LNCaP clone FGC (cell line): ENCODE measurements around the gene GPC1.

Experiments used
- DNase-seq: peaks from one replicate; pipeline ENCODE4 v3.0.0-alpha.2; 2011; ENCODE audit warnings: low read depth
- H3K4me3 ChIP-seq: 2 replicates; pipeline ENCODE4 v1.5.1; 2011; ENCODE audit warnings: mild to moderate bottlenecking, low read depth, low read length, control low read depth
- TF ChIP-seq, protein P1 (sequence below): IDR thresholded peaks from 2 replicates; pipeline ENCODE4 v1.5.1; 2012; ENCODE audit warnings: mild to moderate bottlenecking; ENCODE audit not compliant: control insufficient read depth, insufficient read depth; ENCODE audit errors: extremely low read depth

GPC1 gene

DNA sequence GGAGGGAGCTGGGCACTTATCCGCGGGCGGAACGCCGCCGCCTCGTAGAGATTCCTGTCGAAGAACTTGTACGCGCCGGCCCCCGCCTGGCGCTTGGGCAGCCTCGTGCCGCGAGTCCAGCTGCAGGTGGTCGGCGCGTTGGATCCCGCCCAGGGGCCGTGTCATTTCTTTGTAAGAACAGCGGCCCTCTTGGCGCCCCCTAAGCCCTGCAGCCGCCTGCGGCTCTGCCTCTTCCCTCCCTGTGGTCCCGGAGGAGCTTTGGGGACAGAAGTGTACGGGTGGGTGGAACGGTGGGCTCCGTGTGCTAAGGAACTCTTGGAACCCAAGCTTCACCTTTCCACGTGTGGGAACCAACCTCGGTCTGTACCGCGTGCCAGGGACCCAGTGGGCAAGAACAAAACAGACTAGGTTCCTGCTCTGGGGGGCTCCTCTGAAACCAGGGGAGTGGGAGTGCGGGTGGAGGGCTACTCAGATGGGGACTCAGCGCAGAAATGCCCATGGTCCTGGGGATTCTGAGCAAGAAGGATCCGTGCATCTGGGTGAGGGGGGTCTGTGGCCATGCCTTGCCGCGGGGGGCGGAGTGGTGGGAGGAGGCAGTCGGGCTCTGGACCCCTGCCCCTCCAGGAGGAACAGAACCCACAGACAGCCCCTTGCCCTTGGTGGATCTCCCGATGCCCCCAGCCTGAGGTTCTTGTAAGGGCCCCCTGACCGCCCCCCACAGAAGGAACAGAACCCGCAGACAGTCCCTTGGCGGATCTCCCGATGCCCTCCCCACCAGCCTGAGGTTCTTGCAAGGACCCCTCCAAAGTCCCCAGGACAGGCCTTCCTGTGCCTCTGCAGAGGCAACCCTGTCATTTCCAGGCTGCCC is 1.5 kb downstream of the GPC1 start:
- H3K4me3 ChIP-seq, result peak overlapping the region; percentile 47
- DNase-seq, result no peak

DNA sequence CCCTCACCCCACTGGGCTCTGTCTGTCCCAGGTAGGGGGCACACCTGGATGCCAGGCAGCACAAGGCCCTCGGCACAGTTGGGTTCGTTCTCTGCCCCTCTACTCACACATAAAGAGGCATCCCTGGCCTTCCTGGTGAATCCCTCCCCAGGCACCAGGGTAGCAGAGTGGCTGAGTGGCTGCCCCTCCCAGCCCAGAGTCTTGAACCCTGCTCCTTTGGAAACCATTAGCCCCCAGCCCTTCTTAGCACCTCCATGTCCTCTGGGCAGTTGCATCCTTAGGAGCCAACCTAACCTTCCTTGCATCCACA is 2.0 kb downstream of the GPC1 start:
- DNase-seq, result no peak
- TF ChIP-seq, protein P1, sequence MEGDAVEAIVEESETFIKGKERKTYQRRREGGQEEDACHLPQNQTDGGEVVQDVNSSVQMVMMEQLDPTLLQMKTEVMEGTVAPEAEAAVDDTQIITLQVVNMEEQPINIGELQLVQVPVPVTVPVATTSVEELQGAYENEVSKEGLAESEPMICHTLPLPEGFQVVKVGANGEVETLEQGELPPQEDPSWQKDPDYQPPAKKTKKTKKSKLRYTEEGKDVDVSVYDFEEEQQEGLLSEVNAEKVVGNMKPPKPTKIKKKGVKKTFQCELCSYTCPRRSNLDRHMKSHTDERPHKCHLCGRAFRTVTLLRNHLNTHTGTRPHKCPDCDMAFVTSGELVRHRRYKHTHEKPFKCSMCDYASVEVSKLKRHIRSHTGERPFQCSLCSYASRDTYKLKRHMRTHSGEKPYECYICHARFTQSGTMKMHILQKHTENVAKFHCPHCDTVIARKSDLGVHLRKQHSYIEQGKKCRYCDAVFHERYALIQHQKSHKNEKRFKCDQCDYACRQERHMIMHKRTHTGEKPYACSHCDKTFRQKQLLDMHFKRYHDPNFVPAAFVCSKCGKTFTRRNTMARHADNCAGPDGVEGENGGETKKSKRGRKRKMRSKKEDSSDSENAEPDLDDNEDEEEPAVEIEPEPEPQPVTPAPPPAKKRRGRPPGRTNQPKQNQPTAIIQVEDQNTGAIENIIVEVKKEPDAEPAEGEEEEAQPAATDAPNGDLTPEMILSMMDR, result no peak
- no peak overlapping the region for H3K4me3 ChIP-seq

More for the DNA sequence above, 1.5 kb downstream of the GPC1 start:
- TF ChIP-seq, protein P1, result no peak

DNA sequence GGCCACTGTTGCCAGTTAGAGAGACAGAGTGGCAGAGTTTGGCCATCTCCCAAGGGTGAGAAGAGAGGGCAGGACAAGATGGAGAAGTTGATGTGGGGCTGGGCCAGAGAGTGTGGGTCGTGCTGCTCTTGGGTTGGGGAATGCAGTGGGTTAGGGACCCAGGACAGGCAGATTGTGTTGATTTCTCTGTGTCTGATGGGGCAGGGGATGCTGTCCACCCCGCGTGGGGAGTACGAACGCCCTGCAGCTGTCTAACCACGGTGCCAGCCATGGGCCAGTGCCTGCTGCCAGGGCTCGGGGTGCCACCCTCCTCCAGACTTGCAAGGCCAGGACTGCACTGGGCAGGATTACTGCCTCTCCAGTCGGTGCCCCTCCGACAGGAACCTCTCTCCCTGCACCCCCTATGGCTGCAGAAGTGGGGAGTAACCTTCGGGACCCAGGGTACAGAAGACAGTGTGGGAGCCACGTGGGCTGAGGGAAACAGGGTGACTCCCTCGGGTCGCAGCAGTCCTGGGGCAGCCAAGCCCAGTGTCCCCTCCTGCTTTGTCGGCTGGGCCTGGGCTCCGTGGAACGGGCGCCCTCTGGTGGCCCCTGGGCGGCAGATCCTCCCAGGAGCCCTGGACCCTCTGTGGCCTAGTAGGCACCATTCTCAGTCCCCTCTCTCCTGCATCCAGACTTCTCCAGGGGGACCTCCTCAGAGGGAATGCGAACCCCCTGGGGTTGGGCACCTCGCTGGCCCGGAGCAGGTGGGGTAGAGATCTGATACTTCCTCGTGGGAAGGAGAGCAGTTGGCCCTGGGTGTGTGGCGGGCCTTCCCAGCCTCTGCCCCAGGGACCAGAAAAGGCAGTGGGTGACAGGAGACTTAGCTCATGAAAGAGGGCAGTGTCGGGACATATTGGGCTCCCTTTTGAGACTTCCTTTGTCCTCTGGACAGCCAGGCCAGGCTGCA is 2.7 kb downstream of the GPC1 start:
- TF ChIP-seq, protein P1, result peak; percentile 91
- H3K4me3 ChIP-seq, result no peak overlapping the region
- no peak for DNase-seq

DNA sequence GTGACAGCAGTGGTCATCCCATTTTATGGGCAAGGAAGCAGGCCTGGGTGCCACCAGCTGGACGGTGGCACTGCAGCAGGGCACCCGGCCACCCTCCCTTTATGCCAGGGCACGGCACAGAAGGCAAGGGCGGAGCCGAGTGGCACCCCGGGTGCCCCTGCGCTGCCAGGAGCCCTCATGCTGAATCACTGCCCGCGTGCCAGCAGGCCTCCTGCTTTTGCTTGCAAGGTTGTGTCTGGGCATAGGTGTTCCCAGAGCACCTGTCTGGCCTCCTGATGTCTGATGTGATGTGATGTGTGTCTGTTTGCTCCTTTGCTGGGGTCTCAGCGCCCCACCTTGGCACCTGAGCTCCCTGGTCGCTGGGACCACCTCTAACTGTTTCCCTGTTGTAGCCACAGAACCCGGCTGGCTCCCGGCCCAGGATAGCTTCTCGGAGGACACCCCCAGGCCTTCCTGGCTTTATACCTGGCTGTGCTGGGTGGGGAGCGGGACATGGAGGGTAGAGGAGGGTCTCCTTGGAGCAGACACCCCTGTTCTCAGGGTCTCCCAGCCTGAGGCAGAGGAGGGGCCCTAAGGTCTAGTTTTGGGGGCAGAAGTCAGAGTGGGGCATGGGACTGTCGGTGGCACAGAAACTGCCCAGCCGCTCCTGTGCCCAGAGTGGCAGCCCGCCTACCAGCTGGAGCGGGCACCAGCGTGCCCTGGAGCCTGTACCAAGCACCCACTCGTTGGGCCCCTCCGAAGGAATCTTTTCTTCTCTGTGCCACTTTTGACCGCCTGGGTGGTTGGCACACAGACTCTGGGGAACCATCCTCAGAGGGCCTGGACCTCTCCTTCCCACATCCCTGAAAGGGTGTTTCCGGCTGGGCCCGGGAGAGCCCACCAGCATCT is 3.6 kb downstream of the GPC1 start:
- TF ChIP-seq, protein P1, result no peak
- no peak overlapping the region for H3K4me3 ChIP-seq
- DNase-seq, result no peak

DNA sequence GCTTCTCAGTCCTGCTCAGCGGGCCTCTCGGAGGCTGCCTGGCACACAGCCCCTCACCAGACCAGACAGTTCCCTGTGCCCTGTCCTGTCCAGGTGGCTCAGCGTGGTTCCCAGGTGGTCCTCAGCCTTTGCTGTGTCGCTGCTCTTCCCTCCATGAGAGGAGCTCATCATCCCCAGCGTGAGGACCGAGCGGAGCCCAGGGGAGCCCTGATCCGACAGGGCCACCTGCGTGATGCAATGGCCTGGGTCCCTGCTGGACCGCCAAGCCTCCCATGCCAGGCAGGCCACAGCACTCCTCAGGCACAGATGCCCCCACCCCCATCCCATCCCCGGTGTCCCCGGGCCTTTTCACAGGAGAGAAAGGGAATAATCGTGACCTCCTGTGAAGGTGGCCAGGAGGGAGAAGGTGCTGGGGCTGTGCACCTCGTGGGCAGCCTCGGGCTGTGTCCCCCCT is 4.3 kb downstream of the GPC1 start:
- no peak for DNase-seq
- TF ChIP-seq, protein P1, result no peak
- H3K4me3 ChIP-seq, result no peak overlapping the region

DNA sequence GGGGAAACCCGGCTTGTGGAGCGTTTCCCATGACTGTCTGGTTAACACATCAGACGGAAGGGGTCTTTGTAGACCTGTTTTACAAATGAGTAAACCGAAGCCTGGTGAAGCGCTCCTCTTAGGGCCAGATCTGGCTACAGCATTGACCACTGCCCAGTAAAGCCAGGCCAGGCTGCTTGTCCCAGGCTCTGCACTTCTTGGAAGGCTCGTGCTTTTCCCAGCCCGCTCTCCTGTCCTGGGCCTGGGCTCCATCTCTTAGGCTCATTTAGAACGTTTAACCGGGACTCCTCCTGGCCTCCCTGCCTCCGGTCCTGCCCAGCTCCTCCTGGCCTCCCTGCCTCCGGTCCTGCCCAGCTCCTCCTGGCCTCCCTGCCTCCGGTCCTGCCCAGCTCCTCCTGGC is 4.8 kb downstream of the GPC1 start:
- DNase-seq, result no peak
- TF ChIP-seq, protein P1, result no peak
- no peak overlapping the region for H3K4me3 ChIP-seq
